ENCODE results near the gene EEF2K.
"Not testable (repeated sequence)": the region's sequence is repeated elsewhere in the genome, so short reads cannot be mapped to it uniquely, and the experiment has no call there.

The EEF2K gene

DNA sequence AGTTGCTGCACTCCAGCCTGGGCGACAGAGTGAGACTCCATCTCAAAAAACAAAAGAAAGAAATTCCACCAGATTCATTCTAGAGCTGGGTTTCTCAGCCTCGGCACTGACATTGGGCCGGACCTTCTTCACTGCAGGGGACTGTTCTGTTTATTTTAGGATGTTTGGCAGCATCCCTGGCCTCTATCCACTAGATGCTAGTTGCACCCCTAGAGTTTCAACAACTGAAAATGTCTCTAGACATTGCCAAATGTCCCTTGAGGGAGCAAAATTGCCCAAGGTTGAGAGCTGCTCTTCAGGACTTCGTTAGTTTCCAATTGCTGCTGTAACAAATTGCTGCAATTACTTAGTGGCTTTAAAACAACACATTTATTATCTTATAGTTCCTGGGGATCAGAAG, 7.2 kb downstream of the EEF2K start:
- no peak for DNase-seq

DNA sequence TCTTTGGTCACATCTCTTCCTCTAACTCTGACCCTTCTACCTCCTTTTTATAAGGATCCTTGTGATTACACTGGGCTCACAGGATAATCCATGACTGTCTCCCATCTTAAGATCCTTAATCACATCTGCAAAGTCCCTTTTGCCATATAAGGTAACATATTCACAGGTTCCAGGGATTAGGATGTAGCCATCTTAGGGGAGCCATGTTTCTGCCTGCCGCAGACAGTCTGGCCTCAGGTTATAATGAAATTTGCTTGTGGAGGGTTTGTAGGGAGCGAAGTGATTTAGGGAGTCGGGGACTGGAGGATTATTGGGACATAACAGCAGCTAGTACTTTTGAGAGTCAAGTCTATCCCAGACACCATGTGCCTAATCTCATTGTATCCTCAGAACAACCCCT, 7.7 kb downstream of the EEF2K start:
- no peak for DNase-seq

- no peak for DNase-seq
Measured at GRCh38 chr16:22214402-22214801, 8.3 kb downstream of the EEF2K start.

DNA sequence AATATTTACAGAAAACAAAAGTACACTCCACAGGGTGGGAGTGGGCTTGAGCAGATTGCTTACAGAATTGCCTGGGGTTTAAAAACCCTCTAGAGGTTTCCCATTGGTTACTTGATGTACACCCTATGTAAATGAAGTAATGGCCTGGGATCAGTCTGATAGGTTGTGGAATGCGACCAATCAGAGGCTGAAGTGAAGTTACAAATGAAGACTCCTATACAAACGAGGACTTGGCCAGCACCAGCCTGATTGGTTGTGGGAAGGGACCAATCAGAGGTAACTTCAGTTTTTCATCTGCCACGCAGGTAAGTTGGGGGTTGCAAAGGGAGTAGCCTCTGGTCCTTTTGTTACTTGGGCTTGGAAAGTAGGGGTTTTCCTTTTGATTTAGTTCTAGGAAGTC, 8.8 kb downstream of the EEF2K start:
- DNase-seq, result no peak

GRCh38 chr16:22216191-22216831, 10.2 kb downstream of the EEF2K start:
- no peak for DNase-seq

- not testable (repeated sequence) for DNase-seq
Measured at GRCh38 chr16:22216832-22217225, 10.8 kb downstream of the EEF2K start.

DNA sequence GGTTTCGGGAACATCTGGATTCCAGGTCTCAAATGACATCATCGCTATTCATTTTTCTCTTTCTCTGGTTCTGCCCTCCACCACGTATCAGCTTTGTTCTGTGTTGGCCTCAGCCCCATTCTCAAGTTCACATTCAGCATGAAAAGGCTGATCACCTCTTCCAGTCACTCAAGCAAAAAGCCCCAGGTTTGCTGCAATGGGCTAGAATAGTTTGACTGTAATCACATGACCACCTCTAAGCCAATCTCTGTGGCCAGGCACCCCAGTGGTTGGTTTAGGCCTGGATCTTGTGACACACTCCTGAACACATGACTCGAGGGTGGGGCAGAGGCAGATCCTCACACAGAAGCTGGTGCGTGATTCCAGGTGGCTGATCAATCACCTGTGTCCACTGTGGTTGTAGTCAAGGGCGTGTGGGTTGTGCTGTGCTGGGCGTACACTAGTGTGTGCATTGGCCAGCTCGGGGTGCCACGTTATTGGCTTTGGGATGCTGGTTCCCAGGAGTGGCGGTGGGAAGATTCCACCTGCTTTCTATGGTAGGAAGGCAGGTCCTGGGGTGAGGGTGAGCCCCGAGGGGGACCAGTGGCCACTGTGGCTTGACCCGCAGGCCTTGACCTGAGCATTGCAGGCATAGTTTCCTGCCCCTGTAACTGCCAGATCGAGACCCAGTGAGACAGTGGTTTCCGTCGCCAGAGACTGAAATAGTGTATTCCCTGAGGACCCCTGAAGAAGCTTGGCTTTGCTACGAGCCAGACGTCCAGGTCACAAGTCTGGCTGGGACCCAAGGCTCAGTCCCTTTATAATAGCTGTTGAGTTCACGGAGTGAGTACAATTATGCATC, 12.0 kb downstream of the EEF2K start:
- no peak for DNase-seq

DNA sequence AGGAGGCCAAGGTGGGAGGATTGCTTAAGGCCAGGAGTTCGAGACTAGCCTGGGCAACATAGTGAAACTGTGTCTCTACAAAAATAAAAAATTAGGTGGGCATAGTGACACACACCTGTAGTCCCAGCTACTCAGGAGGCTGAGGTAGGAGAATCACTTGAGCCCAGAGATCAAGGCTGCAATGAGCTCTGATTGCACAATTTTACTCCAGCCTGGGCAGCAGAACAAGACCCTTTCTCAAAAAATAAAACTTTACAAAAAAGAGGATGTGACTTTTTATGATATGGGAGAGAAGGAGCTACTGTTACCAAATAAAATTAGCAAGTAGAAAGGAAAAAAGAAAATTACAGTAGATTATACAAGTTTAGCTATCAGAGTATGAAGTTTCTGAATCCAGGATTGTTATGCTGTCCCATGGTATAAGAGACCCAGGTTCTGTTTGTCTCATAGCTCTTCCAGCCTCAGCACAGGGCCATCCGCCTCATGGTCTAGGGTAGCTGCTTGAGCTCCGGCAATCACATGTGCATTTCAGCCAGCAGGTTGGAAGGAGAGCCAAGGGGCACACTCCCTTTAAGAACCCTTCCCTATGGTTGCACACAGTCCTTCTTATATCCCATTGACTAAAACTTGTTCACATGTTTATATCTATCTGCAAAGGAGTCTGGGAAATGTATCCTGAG, 13.5 kb downstream of the EEF2K start:
- no peak for DNase-seq

GRCh38 chr16:22220069-22220440, 14.0 kb downstream of the EEF2K start:
- no peak for DNase-seq

GRCh38 chr16:22220714-22221113, 14.6 kb downstream of the EEF2K start:
- no peak for DNase-seq

DNA sequence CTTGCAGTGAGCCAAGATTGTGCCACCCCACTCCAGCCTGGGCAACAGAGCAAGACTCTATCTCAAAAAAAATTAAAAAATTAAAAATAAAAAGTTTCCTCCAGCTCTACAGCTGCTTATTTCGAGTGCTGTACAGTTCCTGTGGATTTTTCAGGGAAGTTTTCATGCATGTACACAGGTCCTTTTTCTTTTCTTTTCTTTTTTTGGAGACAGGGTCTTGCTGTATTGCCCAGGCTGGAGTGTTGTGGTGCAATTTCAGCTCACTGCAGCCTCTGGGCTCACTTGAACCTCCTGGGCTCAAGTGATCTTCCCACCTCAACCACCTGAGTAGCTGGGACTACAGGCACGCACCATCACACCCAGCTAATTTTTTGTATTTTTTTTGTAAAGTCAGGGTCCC, 15.9 kb downstream of the EEF2K start:
- no peak for DNase-seq

DNA sequence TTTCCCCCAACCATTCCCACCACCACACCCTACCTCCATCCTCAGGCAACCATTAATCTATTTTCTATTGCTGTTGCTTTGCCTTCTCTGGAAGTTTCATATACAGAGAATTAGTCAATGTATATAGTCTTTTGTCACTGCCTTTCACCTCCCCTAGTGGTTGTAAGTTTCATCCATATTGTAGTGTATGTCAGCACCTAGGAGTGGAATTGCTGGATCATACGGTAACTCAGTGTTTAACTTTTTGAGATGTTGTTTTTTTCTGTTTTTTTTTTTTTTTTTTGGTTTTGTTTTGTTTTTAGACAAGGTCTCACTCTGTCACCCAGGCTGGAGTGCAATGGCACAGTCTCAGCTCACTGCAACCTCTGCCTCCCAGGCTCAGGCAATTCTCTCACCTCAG, 16.9 kb downstream of the EEF2K start:
- no peak for DNase-seq

GRCh38 chr16:22225060-22225459, 19.0 kb downstream of the EEF2K start:
- no peak for DNase-seq

DNA sequence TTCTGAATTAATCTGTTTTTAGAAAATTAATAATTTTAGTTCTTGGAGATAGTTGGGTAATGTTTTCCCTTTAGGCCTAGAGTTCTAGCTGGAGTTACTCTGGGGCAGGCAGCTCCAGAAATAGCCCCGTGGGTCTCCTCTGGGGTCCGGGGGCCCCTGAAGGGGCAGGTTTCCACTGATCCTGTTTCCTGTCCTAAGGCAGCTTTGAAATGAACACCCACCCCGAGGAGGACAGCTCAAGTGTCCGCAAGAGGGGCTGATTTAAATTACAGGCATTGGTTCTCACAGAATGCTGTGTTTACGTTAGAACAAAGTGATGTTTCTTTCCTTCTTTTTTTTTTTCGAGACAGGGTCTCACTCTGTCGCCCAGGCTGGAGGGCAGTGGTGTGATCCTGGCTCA, 23.8 kb downstream of the EEF2K start:
- no peak for DNase-seq

GRCh38 chr16:22232277-22233036, 26.4 kb downstream of the EEF2K start:
- DNase-seq, result peak; percentile 8

DNA sequence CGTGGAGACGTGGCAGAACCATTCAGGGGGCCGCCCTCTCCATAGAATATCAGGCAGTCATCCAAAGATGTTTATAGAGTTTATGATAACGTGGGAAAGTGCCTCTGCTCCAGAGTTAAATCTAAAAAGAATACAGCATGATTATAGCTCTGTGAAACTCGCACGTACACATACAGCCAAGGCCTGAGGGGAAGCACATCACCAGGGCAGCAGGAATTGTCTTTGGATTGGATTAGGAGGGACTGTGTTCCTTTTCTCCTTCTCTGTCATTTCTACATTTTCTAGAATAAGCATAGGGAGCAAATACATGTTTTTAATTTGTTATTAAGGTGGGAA, 26.9 kb downstream of the EEF2K start:
- DNase-seq, result no peak

DNA sequence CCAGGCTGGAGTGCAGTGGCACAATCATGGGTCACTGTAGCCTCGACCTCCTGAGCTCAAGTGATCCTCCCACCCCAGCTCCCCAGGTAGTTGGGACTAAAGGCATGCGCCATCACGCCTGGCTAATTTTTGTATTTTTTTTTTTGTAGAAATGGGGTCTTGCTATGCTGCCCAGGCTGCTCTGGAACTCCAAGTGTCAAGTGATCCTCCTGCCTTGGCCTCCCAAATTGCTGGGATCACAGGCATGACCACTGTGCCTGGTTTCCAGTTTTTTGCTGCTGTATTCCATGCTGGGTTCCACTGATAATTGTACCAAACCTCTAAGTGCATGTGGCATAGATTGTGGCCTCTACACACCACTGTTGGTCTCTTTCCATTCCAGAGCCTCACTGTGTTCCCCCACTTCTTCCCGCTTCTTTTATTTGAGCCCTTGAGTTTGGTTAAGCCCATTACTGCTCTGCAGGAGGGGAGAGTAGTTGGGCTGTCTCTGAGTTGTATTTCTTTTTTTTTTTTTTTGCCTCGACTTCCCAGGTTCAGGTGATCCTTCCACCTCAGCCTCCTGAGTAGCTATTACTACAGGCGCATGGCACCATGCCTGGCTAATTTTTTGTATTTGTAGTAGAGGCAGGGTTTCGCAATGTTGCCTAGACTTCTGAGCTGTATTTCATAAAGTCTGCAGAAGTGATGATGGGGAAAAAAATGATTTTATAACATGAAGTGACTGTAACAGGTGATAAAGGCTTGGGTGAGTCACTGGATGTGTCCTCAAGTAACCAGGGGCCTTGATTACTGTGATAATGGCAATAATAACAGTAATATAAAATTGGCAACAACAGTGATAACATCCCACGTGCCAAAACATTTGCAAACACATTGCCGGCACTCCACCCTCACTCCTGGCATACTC, 30.0 kb downstream of the EEF2K start:
- no peak for DNase-seq

DNA sequence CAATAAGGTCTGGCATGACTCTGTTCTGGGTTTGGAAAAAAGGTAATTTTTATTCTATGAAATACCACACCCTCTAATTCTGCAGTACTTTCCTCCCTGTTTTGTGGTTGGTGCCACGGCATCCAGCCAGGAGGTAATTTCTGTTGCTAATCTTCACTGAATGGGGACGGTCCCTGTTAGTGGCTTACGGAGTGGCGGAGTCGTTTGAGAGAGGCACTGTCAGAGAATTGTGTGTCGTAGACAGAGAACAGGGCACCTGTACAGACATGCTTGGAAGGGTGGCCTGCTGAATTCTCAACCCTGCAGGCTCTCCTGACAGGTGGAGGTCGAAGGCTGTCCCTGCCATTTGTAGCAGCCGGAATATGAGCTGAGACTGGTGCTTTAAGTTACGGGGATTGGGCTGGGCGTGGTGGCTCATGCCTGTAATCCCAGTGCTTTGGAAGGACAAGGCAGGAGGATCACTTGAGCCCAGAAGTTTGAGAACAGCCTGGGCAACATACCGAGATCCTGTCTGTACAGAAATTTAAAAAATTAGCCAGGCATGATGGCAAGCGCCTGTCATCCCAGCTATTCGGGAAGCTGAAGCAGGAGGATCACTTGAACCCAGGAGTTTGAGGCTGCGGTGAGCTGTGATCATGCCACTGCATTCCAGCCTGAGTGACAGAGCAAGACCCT, 33.2 kb downstream of the EEF2K start:
- no peak for DNase-seq

DNA sequence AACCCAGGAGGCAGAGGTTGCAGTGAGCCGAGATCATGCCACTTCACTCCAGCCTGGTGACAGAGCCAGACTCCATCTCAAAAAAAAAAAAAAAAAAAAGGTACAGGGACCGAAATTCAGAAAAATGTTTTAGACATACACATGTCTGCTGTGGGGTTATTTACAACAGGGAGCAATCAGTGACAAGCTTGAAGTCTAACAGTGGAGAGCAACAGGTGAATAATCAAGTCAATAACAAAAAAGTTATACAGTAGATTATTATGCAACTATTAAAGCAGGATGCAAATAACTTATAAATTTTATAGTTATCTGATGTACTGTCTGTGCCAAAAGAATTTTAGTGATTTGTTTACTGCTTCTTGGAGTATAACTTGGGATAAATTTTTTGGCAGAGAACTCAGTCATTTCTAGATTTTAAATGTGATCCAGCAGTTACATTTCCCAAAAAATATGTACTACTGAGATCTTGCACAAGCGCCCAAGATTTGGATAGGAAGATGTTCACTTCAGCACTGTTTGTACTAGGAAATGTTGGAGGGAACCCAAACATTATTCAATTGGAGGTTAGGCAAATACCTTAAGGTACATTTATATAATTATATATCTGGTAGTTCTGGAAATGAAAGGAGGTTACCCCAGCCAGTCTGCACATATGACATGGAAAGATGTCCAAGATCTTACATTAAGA, 34.1 kb downstream of the EEF2K start:
- DNase-seq, result no peak

DNA sequence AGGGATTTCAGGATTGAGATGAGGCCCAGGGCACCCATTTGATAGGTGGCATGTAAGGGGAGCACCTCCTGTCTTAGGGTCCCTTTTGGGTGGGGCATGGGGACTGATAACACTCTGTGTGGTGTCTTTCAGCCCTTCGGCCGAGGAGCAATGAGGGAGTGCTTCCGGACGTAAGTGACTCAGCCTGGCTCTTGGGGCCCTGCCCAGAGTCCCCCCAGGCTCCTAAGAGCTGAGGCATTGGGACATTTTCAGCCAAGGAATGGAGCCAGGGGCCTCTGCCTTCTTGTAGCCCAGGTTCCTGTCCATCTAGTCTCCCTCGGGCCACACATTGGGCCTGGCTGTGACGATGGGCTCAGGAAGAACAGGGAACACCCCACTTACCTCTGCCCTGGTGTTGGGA, 44.4 kb downstream of the EEF2K start:
- no peak for DNase-seq

GRCh38 chr16:22252317-22252716, 46.2 kb downstream of the EEF2K start:
- no peak for DNase-seq

Data from DMS53 (cell line).